ENCODE measurements around the gene ATAD5. TPM values are rescaled to one million over a fixed set of nuclear protein-coding genes. Genes with fewer than 3 reads are reported as not detected.

Gene ATAD5
- total and polyA plus RNA-seq, 2 of the 13 experiments (the other 11 are each of a cell fraction or from before 2014, with no cell fraction given): 1.8 to 10.7 TPM

DNA sequence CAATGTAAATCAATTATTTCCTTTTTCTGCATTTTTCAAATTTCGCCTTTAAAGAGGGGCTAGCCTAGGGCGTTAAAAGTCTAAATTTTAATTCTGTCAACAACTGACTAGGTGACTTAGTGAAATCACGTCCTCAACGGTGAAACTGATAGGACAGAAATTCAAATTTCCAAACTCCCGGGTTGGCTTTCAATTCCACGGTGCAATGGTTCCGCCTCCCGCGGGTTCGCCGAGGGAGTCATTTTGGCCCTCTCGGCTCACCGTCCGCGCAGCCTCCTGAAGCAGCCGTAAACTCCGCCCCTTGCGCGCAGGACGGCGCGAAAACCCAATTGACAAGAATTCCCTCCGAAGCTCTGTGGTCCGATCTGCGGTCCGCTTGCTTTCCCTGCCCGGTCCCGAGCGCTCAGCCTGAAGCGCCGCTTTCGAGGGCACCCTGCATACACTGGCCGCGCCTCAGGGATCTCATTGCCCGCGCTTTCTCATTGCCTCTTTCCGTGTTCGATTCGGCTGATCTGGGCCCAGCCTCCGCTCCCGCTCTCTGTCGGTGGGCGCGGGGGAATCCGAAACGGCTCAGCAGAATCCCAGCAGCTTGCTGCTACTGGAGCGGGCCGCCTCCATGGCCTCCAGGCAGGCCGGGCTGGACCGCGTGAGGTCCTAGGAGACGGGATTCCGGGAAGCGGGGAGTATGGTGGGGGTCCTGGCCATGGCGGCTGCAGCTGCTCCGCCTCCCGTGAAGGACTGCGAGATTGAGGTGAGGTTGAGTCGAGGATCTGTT, at the start of gene ATAD5 (continued):
- TF ChIP-seq, protein P1, sequence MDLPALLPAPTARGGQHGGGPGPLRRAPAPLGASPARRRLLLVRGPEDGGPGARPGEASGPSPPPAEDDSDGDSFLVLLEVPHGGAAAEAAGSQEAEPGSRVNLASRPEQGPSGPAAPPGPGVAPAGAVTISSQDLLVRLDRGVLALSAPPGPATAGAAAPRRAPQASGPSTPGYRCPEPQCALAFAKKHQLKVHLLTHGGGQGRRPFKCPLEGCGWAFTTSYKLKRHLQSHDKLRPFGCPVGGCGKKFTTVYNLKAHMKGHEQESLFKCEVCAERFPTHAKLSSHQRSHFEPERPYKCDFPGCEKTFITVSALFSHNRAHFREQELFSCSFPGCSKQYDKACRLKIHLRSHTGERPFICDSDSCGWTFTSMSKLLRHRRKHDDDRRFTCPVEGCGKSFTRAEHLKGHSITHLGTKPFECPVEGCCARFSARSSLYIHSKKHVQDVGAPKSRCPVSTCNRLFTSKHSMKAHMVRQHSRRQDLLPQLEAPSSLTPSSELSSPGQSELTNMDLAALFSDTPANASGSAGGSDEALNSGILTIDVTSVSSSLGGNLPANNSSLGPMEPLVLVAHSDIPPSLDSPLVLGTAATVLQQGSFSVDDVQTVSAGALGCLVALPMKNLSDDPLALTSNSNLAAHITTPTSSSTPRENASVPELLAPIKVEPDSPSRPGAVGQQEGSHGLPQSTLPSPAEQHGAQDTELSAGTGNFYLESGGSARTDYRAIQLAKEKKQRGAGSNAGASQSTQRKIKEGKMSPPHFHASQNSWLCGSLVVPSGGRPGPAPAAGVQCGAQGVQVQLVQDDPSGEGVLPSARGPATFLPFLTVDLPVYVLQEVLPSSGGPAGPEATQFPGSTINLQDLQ (CRISPR knock-in tag; IDR thresholded peaks at IDR 0.05): no peak
- peak; percentile 39; the same call in 1 of the 2 replicates for TF ChIP-seq CAMTA2 (CRISPR knock-in tag; IDR thresholded peaks at IDR 0.05; ENCODE audit: borderline replicate concordance)
- peak; percentile 65; the same call in 1 of the 2 replicates for TF ChIP-seq ZBTB38 (CRISPR knock-in tag; IDR thresholded peaks at IDR 0.05)
- TF ChIP-seq, protein P2, sequence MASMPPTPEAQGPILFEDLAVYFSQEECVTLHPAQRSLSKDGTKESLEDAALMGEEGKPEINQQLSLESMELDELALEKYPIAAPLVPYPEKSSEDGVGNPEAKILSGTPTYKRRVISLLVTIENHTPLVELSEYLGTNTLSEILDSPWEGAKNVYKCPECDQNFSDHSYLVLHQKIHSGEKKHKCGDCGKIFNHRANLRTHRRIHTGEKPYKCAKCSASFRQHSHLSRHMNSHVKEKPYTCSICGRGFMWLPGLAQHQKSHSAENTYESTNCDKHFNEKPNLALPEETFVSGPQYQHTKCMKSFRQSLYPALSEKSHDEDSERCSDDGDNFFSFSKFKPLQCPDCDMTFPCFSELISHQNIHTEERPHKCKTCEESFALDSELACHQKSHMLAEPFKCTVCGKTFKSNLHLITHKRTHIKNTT (CRISPR knock-in tag; IDR thresholded peaks at IDR 0.05): no peak
- no peak for TF ChIP-seq MZF1 (CRISPR knock-in tag; IDR thresholded peaks at IDR 0.05; ENCODE audit: borderline replicate concordance)
- no peak for TF ChIP-seq PRMT3 (CRISPR knock-in tag; IDR thresholded peaks at IDR 0.05; ENCODE audit: borderline replicate concordance, low read depth)
- TF ChIP-seq GPBP1L1 (CRISPR knock-in tag; IDR thresholded peaks at IDR 0.05): no peak
- TF ChIP-seq DMAP1 (CRISPR knock-in tag; IDR thresholded peaks at IDR 0.05): peak; percentile 85
- peak; percentile 73; the same call in 1 of the 2 replicates for TF ChIP-seq PHF21A (CRISPR knock-in tag; IDR thresholded peaks at IDR 0.05)
- TF ChIP-seq NR2C2 (CRISPR knock-in tag; IDR thresholded peaks at IDR 0.05; ENCODE audit: borderline replicate concordance): peak; percentile 71; the same call in 1 of the 2 replicates
- no peak; the same call in 1 of the 2 replicates for TF ChIP-seq MEF2D (CRISPR knock-in tag; IDR thresholded peaks at IDR 0.05)
- TF ChIP-seq, protein P3, sequence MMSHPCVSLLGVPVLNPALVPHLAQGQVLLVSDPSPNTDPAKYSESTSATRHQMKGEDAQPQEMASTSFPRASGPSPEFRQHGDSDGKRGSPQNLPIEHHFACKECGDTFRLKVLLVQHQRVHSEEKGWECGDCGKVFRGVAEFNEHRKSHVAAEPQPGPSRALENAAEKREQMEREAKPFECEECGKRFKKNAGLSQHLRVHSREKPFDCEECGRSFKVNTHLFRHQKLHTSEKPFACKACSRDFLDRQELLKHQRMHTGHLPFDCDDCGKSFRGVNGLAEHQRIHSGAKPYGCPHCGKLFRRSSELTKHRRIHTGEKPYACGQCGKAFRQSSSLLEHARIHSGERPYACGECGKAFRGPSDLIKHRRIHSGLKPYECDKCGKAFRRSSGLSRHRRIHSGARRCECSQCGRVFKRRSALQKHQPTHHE (CRISPR knock-in tag; IDR thresholded peaks at IDR 0.05; ENCODE audit: borderline replicate concordance): no peak
- TF ChIP-seq ZNF333 (CRISPR knock-in tag; IDR thresholded peaks at IDR 0.05; ENCODE audit: borderline replicate concordance): peak; percentile 77; the same call in 1 of the 2 replicates
- peak; percentile 57; the same call in 1 of the 2 replicates for TF ChIP-seq MEIS2 (CRISPR knock-in tag; IDR thresholded peaks at IDR 0.05)
- no peak for TF ChIP-seq ARHGAP35 (CRISPR knock-in tag; IDR thresholded peaks at IDR 0.05; ENCODE audit: borderline replicate concordance)
- TF ChIP-seq ZNF430 (CRISPR knock-in tag; IDR thresholded peaks at IDR 0.05): peak; percentile 77; the same call in 1 of the 2 replicates

Measured in HepG2 (cell line).